Measurements from ENCODE around the gene NDUFB1. TPM values are rescaled to one million over a fixed set of nuclear protein-coding genes. Genes with fewer than 3 reads are reported as not detected.
A peak's percentile ranks its signal among the peaks of the same experiment; 100 is the strongest.

NDUFB1 gene
- 32.1 and 158 TPM in 2 replicates for total RNA-seq (2012; rRNA removed)
- 326 and 333 TPM in 2 replicates for polyA plus RNA-seq (2012; rRNA removed)
- 127 and 436 TPM in 2 replicates for polyA plus RNA-seq (2012; cell fraction: cytosol; rRNA removed)
- 30.1 and 168 TPM in 2 replicates for polyA plus RNA-seq (2012; cell fraction: nucleus; rRNA removed; ENCODE audit: low replicate concordance)
- percentile 66 among the genes with signal in this experiment for Bru-seq, nascent RNA
- BruChase-seq, experiment 1, labeled RNA remaining after a 6-hour chase: percentile 80 among the genes with signal in this experiment
- BruChase-seq, experiment 2, labeled RNA remaining after a 2-hour chase: percentile 65 among the genes with signal in this experiment
- long read RNA-seq, transcript NDUFB1-201 (3 exons, 528 nt): major isoform, 54 of 58 reads
- long read RNA-seq, partial matches to known transcripts: 0 of 58 reads
- long read RNA-seq, other reads (novel, unspliced or antisense): 1 of 58 reads

- Histone ChIP-seq H4K8ac (ENCODE audit: low read depth in 2 of 2, low read length in 2 of 2) (peak within 1 kb of the TSS; percentile 94 to 98), H2BK15ac (ENCODE audit: low read depth, low read length) (peak within 1 kb of the TSS; percentile 79; the same call in 1 of the 3 replicates), H3K23ac (ENCODE audit: low read depth, low read length) (peak within 1 kb of the TSS; percentile 99), H2BK20ac (ENCODE audit: low read depth, low read length) (peak within 1 kb of the TSS; percentile 85), H2BK120ac (ENCODE audit: low read depth, low read length) (peak within 1 kb of the TSS; percentile 96), H4K5ac (ENCODE audit: low read depth, low read length) (peak within 1 kb of the TSS; percentile 93), H3K4me3 (ENCODE audit: insufficient read depth, low read depth, low read length) (peak within 1 kb of the TSS; percentile 95), H3K14ac (replicated peaks; ENCODE audit: low read depth, low read length) (peak within 1 kb of the TSS; percentile 98), H3K4me2 (ENCODE audit: low read depth, low read length) (peak within 1 kb of the TSS; percentile 89), H3K36me3 (ENCODE audit: control insufficient read depth, insufficient read depth, low read length) (peaks cover 2% of the 10 kb centered on the region), H3K4ac (ENCODE audit: low read depth, low read length) (peak within 1 kb of the TSS; percentile 99), H2AFZ (replicated peaks; ENCODE audit: low read length, poor library complexity) (peak within 1 kb of the TSS; percentile 100), H3K9me3 (ENCODE audit: control insufficient read depth, insufficient read depth, low read length) (no peaks in the 10 kb centered on the region), H3K18ac (ENCODE audit: low read depth, low read length) (peak within 1 kb of the TSS; percentile 92), H2AK5ac (ENCODE audit: low read depth, low read length) (peak within 1 kb of the TSS; percentile 92), H3K9me1 (ENCODE audit: insufficient read depth, low read length) (no peaks in the 10 kb centered on the region; the same call in 1 of the 2 replicates), H2AK9ac (replicated peaks; ENCODE audit: low read depth, low read length, poor library complexity) (peak within 1 kb of the TSS; percentile 97), H3K4me1 (ENCODE audit: control insufficient read depth, insufficient read depth, low read length) (peaks cover 2% of the 10 kb centered on the region; the same call in 1 of the 2 replicates), H2BK5ac (ENCODE audit: low read depth, low read length, poor library complexity, severe bottlenecking) (peak within 1 kb of the TSS; percentile 96), H4K91ac (ENCODE audit: insufficient read depth, low read depth, low read length) (peak within 1 kb of the TSS; percentile 98), H3K56ac (ENCODE audit: extremely low read depth, insufficient read depth, low read length) (peak within 1 kb of the TSS; percentile 93), H4K20me1 (ENCODE audit: insufficient read depth, low read length) (no peaks in the 10 kb centered on the region; the same call in 1 of the 2 replicates), H3K27me3 (ENCODE audit: control insufficient read depth, insufficient read depth, low read length) (no peaks in the 10 kb centered on the region), H3K79me1 (ENCODE audit: low read depth in 1 of 2, low read length in 2 of 2) (peaks cover 24 to 71% of the 10 kb centered on the region in 2 experiments), H3K27ac (ENCODE audit: insufficient read depth, low read length) (peak within 1 kb of the TSS; percentile 98), H3K9ac (ENCODE audit: low read depth, low read length) (peak within 1 kb of the TSS; percentile 97)
- CTCF ChIA-PET: interaction anchor here (0.6 to 1.4 kb wide), 4 partner anchors 10 to 365 kb away, joined by 3 to 14 read pairs (median 4); partner anchors contain the start of gene ATXN3
- 0% methylated on average over 4 of the region's 55 CpGs; no CpG with 5 or more reads in 1 of the 2 experiments for WGBS, 2 experiments (ENCODE audit: extremely low coverage in 2 of 2, insufficient read length in 1 of 2)
- intact Hi-C loops (cut with micrococcal nuclease): loop anchor here (5.0 kb wide), 1 partner anchor 470 kb away; no protein-coding TSS in a partner anchor
- POLR2A ChIA-PET (ENCODE audit: unreplicated experiment): interaction anchor here (0.6 to 1.7 kb wide), 4 partner anchors 16 to 387 kb away, joined by 3 to 8 read pairs (median 6); partner anchors contain the start of gene ATXN3
- BruUV-seq (replicated peaks): no TSS peak
- in situ Hi-C loops (cut with MboI; ENCODE audit: low sequenced_read_pairs): loop anchor here (5.0 to 10.0 kb wide), 3 partner anchors 335 to 673 kb away; partner anchors contain the start of gene GOLGA5
- dilution Hi-C loops (cut with HindIII; ENCODE audit: low sequenced_read_pairs, unreplicated experiment): no loop called here
- peak; percentile 72 for DNase-seq
- ATAC-seq (ENCODE audit: low read depth): peak; percentile 91
- TF ChIP-seq BHLHE40 (IDR thresholded peaks at IDR 0.05; ENCODE audit: low read depth, low read length) (peak; percentile 98), MXI1 (IDR thresholded peaks at IDR 0.05; ENCODE audit: borderline replicate concordance, low read depth, low read length) (0 out of 2 replicates have a peak, but pooled peaks have one; percentile 12), POLR2A (IDR thresholded peaks at IDR 0.05; ENCODE audit: low read depth, low read length) (peak; percentile 96), MAZ (IDR thresholded peaks at IDR 0.05; ENCODE audit: borderline replicate concordance, low read depth, low read length) (peak; percentile 58; the same call in 1 of the 2 replicates), CTCF (conservative IDR thresholded peaks at IDR 0.05; ENCODE audit: low read depth, low read length) (no peak), ELK1 (IDR thresholded peaks at IDR 0.05; ENCODE audit: borderline replicate concordance, low read depth, low read length) (no peak)
- TF ChIP-seq, protein P1, sequence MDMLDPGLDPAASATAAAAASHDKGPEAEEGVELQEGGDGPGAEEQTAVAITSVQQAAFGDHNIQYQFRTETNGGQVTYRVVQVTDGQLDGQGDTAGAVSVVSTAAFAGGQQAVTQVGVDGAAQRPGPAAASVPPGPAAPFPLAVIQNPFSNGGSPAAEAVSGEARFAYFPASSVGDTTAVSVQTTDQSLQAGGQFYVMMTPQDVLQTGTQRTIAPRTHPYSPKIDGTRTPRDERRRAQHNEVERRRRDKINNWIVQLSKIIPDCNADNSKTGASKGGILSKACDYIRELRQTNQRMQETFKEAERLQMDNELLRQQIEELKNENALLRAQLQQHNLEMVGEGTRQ (IDR thresholded peaks at IDR 0.05; ENCODE audit: low read depth, low read length): peak; percentile 79
Observed at GRCh38 chr14:92121670-92122350, at the start of gene NDUFB1, which contains the start of gene CPSF2. Gene NDUFB1, minus strand, starts transcription at chr14:92121706. Its CDS starts 4,069 bp downstream, at chr14:92117637. Gene CPSF2, plus strand, starts transcription at chr14:92121969. Its CDS starts 9,016 bp downstream, at chr14:92130985.

Measured in IMR-90 (cell line).